Prostate gland (tissue), 2 donors: Measurements from ENCODE around the gene NCL. TPM values are rescaled to one million over a fixed set of nuclear protein-coding genes. Genes with fewer than 3 reads are reported as not detected.

Source experiments
- DNase-seq: peaks from one replicate; pipeline ENCODE4 v3.0.0-alpha.2; 2019; ENCODE audit warnings: low spot score
- H3K27ac ChIP-seq, 2 donors: fragments of 200-600 bp; sonication (generic); 2 replicates each; pipeline ENCODE4 v1.5.1; 2017 to 2019
- H3K27me3 ChIP-seq: fragments of 200-600 bp; sonication (generic); replicated peaks from 2 replicates; pipeline ENCODE4 v1.5.1; 2019; ENCODE audit not compliant: insufficient read depth
- H3K36me3 ChIP-seq, 2 donors: fragments of 200-600 bp; sonication (generic); 1 replicate in 1 of 2; 2 replicates in 1 of 2; pipeline versions ENCODE4 v1.5.1 to v1.8.1; 2017 to 2019
- H3K4me1 ChIP-seq: fragments of 200-600 bp; sonication (generic); replicated peaks from 2 replicates; pipeline ENCODE4 v1.5.1; 2019
- H3K4me3 ChIP-seq, 2 donors: fragments of 200-600 bp; sonication (generic); 2 replicates each; pipeline ENCODE4 v1.5.1; 2017 to 2019
- H3K9me3 ChIP-seq: fragments of 200-600 bp; sonication (generic); 2 replicates; pipeline ENCODE4 v1.5.1; 2017
- CTCF ChIP-seq, 4 experiments: fragments of 200-600 bp in 2 of 4; fragments of 450-650 bp in 2 of 4; sonication (generic) in 2 of 4; IDR thresholded peaks; 1 replicate in 3 of 4; 2 replicates in 1 of 4; pipeline ENCODE4 v1.5.1; 2016 to 2019; ENCODE audit warnings: antibody characterized with exemption in 4 of 4, mild to moderate bottlenecking in 2 of 4, moderate library complexity in 2 of 4
- POLR2A ChIP-seq: fragments of 450-650 bp; IDR thresholded peaks from one replicate; pipeline ENCODE4 v1.6.1; 2016; ENCODE audit warnings: antibody characterized with exemption, mild to moderate bottlenecking
- POLR2AphosphoS5 ChIP-seq: sonication (generic); formaldehyde crosslinking; IDR thresholded peaks from one replicate; pipeline ENCODE4 v1.6.1; 2017; ENCODE audit warnings: antibody characterized with exemption
- WGBS: methylation state at CpG from one replicate; pipeline ENCODE4 v1.1.5; 2018; 5-methylcytosine and 5-hydroxymethylcytosine counted together
- intact Hi-C: fragments of 100-400 bp; cut with DNase I; formaldehyde crosslinking; loops from one replicate; pipeline ENCODE4 v1.14.2; 2022
- total RNA-seq, 2 donors: library from RNA; depleted of rRNA; stranded (reverse); fragments of >200 nt; gene quantifications; one replicate each; pipeline ENCODE4 v1.1.0, GENCODE V29; 2016

Gene NCL
- total RNA-seq, 2 donors from 2014 or later = 92.0 to 160 TPM

GRCh38 chr2:231486851-231487596 is 22.7 kb upstream of the NCL start:
- H3K27ac ChIP-seq = no peak overlapping the region
- intact Hi-C loops = no loop called here
- no peaks in the 10 kb centered on the region for H3K9me3 ChIP-seq
- H3K36me3 ChIP-seq = no peaks in the 10 kb centered on the region
- TF ChIP-seq POLR2AphosphoS5 (no peak), POLR2A (no peak)
- no peaks in the 10 kb centered on the region for H3K27me3 ChIP-seq
- H3K4me1 ChIP-seq = no peaks in the 10 kb centered on the region
- WGBS = 83% methylated on average over 6 of the region's 6 CpGs
- H3K4me3 ChIP-seq = no peak overlapping the region
- no peak for DNase-seq

DNA sequence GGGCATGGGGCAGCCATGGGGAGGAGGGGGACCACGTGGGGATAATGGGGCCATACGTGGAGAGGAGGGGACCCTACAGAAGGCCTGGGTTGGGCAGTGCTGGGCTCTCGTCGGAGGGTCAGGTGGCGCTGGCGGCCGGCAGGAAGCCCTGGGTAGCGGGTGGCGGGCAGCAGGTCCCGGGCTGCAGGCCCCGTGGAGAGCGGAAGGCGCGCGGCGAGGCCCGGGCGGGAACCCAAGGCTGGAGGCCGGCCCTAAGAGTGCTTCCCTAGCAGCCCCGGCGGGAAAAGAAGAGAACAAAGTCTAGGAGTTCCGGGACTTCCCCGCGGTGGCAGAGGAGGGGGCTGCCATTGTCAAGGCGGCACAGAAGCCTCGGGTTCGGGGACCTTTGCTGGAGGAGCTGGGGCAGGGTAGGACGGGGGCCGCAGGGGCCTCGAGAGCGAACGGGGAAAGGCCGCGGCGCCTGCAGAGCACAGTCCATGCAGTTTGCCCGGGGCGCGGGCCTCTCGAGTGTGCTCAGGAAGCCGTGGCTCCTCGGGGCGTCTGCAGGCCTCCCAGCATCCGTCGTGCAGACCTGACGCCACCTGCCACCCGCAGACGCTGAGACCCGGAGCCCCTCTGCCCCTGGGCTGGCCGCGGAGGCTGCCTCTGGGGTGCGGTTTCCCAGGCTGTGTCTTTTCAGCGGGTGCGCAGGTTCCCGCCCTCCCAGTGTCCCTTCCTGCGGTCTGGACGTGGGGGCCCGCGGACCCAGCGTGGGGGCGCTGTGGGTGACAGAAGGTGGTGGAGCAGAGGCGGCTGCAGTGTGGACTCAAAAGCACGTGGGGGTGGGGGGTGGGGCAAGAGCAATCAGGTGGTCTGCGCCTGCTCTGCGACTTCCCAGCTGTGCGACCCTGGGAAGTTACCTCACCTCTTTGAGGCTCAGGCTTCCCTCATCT is 19.4 kb upstream of the NCL start:
- 73% methylated on average over 62 of the region's 65 CpGs for WGBS
- Histone ChIP-seq H3K27me3 (no peaks in the 10 kb centered on the region), H3K36me3 (no peaks in the 10 kb centered on the region), H3K9me3 (no peaks in the 10 kb centered on the region), H3K27ac (peak overlapping the region; percentile 58 to 65), H3K4me3 (peak overlapping the region; percentile 30 to 33), H3K4me1 (no peaks in the 10 kb centered on the region)
- no peak for DNase-seq
- intact Hi-C loops = loop anchor here (5.0 kb wide), 1 partner anchor 74 kb away; no protein-coding TSS in a partner anchor
- TF ChIP-seq CTCF (IDR thresholded peaks at IDR 0.05) (no peak), POLR2A (no peak), POLR2AphosphoS5 (no peak)

GRCh38 chr2:231482806-231483391 is 18.6 kb upstream of the NCL start:
- peak overlapping the region; percentile 30 to 33 for H3K4me3 ChIP-seq
- H3K4me1 ChIP-seq = no peaks in the 10 kb centered on the region
- H3K27ac ChIP-seq = peak overlapping the region; percentile 58 to 65
- TF ChIP-seq POLR2A (no peak), CTCF (IDR thresholded peaks at IDR 0.05) (peak; percentile 71 to 86 (median 82))
- peak; percentile 41 for DNase-seq
- no peaks in the 10 kb centered on the region for H3K9me3 ChIP-seq
- no peaks in the 10 kb centered on the region for H3K27me3 ChIP-seq
- 43% methylated on average over 22 of the region's 36 CpGs for WGBS
- H3K36me3 ChIP-seq = no peaks in the 10 kb centered on the region
- intact Hi-C loops = loop anchor here (5.0 kb wide), 1 partner anchor 74 kb away; no protein-coding TSS in a partner anchor

DNA sequence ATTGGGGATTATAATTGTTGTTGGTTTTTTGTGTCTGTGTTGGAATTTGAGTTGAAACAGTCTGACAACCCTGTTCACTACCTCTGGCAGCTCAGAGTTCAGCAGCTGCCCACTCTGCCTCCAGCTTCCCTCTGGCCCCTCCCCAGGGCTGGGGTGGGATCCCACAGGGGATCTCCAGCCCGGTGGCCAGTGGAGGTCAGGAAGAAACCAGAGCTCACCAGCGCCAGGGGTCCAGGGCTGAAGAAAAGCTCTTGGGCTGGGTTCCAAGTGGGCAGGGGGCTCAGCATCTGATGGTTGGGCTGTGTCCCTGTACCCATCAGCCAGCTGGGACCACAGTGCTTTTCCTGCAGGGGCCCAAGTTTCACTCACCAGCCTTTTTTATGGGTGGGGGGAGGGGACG is 16.5 kb upstream of the NCL start:
- H3K9me3 ChIP-seq = no peaks in the 10 kb centered on the region
- 79% methylated on average over 3 of the region's 3 CpGs for WGBS
- no peaks in the 10 kb centered on the region for H3K27me3 ChIP-seq
- no peak overlapping the region for H3K27ac ChIP-seq
- no peak overlapping the region for H3K4me3 ChIP-seq
- no peaks in the 10 kb centered on the region for H3K36me3 ChIP-seq
- H3K4me1 ChIP-seq = no peaks in the 10 kb centered on the region
- TF ChIP-seq POLR2AphosphoS5 (no peak), POLR2A (no peak), CTCF (IDR thresholded peaks at IDR 0.05) (no peak)
- intact Hi-C loops = loop anchor here (5.0 kb wide), 1 partner anchor 77 kb away; no protein-coding TSS in a partner anchor
- DNase-seq = no peak

- Histone ChIP-seq H3K4me3 (no peak overlapping the region), H3K27me3 (no peaks in the 10 kb centered on the region), H3K27ac (no peak overlapping the region), H3K9me3 (no peaks in the 10 kb centered on the region), H3K4me1 (no peaks in the 10 kb centered on the region), H3K36me3 (no peaks in the 10 kb centered on the region)
- no peak for TF ChIP-seq POLR2A
- TF ChIP-seq POLR2AphosphoS5 = no peak
- TF ChIP-seq CTCF (IDR thresholded peaks at IDR 0.05) = no peak
- intact Hi-C loops = no loop called here
- 77% methylated on average over 9 of the region's 9 CpGs for WGBS
- no peak for DNase-seq
Observed at GRCh38 chr2:231479455-231479854, 15.2 kb upstream of the NCL start.
